A549 (cell line): ENCODE data around the gene WNT6. TPM values are rescaled to one million over a fixed set of nuclear protein-coding genes. Genes with fewer than 3 reads are reported as not detected.

Experiments
- ATAC-seq, 2 experiments: fragments of 200-7000 bp in 1 of 2; fragments of >200 bp in 1 of 2; cut with Nextera tagmentation in 1 of 2; cut with Tn5 transposase in 1 of 2; 3 replicates each; pipeline versions ENCODE4 v1.8.0 to v1.9.1; 2018 to 2020; ENCODE audit warnings: mild to moderate bottlenecking in 1 of 2, moderate library complexity in 1 of 2
- CTCF ChIA-PET: fragments of 300-600 bp; sonication (Branson Sonifier 250); formaldehyde crosslinking; extraction: SDS; loops from one replicate; lab custom pipeline; 2021; ENCODE audit warnings: antibody characterized with exemption, inconsistent platforms; lab: Yijun Ruan, JAX
- POLR2A ChIA-PET: fragments of 350-600 bp; formaldehyde crosslinking; extraction: SDS; loops from one replicate; lab custom pipeline; 2021; ENCODE audit warnings: antibody characterized with exemption, inconsistent platforms; lab: Yijun Ruan, JAX
- DNase-seq, 2 experiments: peaks; one replicate each; pipeline versions ENCODE4 v3.0.0 to v3.0.0-alpha.2; 2011 to 2016; ENCODE audit warnings: low read depth in 1 of 2, low spot score in 1 of 2
- FAIRE-seq: peaks from 2 replicates; lab custom pipeline; 2011; peaks lifted over from hg19 to GRCh38; lab: Jason Lieb, UNC
- H3K27ac ChIP-seq, 2 experiments: fragments of >200 bp; sonication (Bioruptor Twin); formaldehyde crosslinking; 3 replicates each; pipeline ENCODE4 v1.5.1; 2016 to 2017
- H3K4me1 ChIP-seq: fragments of >200 bp; sonication (Bioruptor Twin); formaldehyde crosslinking; 3 replicates; pipeline ENCODE4 v1.6.1; 2016
- H3K4me2 ChIP-seq: fragments of >200 bp; sonication (Bioruptor Twin); formaldehyde crosslinking; 3 replicates; pipeline ENCODE4 v1.6.1; 2016
- H3K4me3 ChIP-seq: fragments of >200 bp; sonication (Bioruptor Twin); formaldehyde crosslinking; 3 replicates; pipeline ENCODE4 v1.5.1; 2016
- H3K9me3 ChIP-seq: fragments of >200 bp; sonication (Bioruptor Twin); formaldehyde crosslinking; 3 replicates; pipeline ENCODE4 v1.6.1; 2016
- ATOH8 ChIP-seq: fragments of 250-450 bp; sonication (Bioruptor Pico); IDR thresholded peaks from 2 replicates; pipeline ENCODE4 v1.5.0; 2020; ENCODE audit warnings: low read depth, mild to moderate bottlenecking, moderate library complexity
- BCL3 ChIP-seq: fragments of >200 bp; sonication (Bioruptor Twin); formaldehyde crosslinking; IDR thresholded peaks from 3 replicates; pipeline ENCODE4 v1.6.1; 2016
- BHLHE40 ChIP-seq: IDR thresholded peaks from 2 replicates; pipeline ENCODE4 v1.6.1; 2012; ENCODE audit warnings: low read depth, low read length, inconsistent platforms
- CBX2 ChIP-seq: fragments of 200-600 bp; sonication (generic); IDR thresholded peaks from 2 replicates; pipeline ENCODE4 v1.6.1; 2016; ENCODE audit warnings: low read depth, mild to moderate bottlenecking, borderline replicate concordance
- CBX8 ChIP-seq: fragments of 200-600 bp; sonication (generic); IDR thresholded peaks from 2 replicates; pipeline ENCODE4 v1.6.1; 2016
- CHD4 ChIP-seq: fragments of 200-600 bp; sonication (generic); IDR thresholded peaks from 2 replicates; pipeline ENCODE4 v1.6.1; 2016; ENCODE audit warnings: antibody characterized with exemption, mild to moderate bottlenecking, borderline replicate concordance
- CTCF ChIP-seq: fragments of >200 bp; sonication (Bioruptor Twin); formaldehyde crosslinking; IDR thresholded peaks from 3 replicates; pipeline ENCODE4 v1.5.1; 2016
- E2F6 ChIP-seq: IDR thresholded peaks from 2 replicates; pipeline ENCODE4 v1.6.1; 2012; ENCODE audit warnings: low read depth, borderline replicate concordance
- EHF ChIP-seq: fragments of 250-450 bp; sonication (Bioruptor Pico); IDR thresholded peaks from 2 replicates; pipeline ENCODE4 v1.5.0; 2020; ENCODE audit warnings: mild to moderate bottlenecking
- EHMT2 ChIP-seq: fragments of 200-600 bp; sonication (generic); IDR thresholded peaks from 2 replicates; pipeline ENCODE4 v1.6.1; 2016; ENCODE audit warnings: antibody characterized with exemption, low read depth, mild to moderate bottlenecking, moderate library complexity
- EP300 ChIP-seq, 2 experiments: fragments of >200 bp; sonication (Bioruptor Twin); formaldehyde crosslinking; IDR thresholded peaks; 2 replicates in 1 of 2; 3 replicates in 1 of 2; pipeline ENCODE4 v1.6.1; 2016 to 2017
- ESRRA ChIP-seq: fragments of 150-350 bp; IDR thresholded peaks from 2 replicates; pipeline ENCODE4 v1.6.1; 2014; ENCODE audit warnings: mild to moderate bottlenecking, low read length, borderline replicate concordance
- GATA3 ChIP-seq: IDR thresholded peaks from 2 replicates; pipeline ENCODE4 v1.6.1; 2012; ENCODE audit warnings: borderline replicate concordance
- HES2 ChIP-seq: fragments of >200 bp; sonication (Bioruptor Twin); formaldehyde crosslinking; IDR thresholded peaks from 2 replicates; pipeline ENCODE4 v1.6.1; 2016
- HOXA7 ChIP-seq: fragments of 250-450 bp; sonication (Bioruptor Pico); IDR thresholded peaks from 2 replicates; pipeline ENCODE4 v1.5.0; 2020; ENCODE audit warnings: mild to moderate bottlenecking, moderate library complexity
- HOXB13 ChIP-seq: fragments of 250-450 bp; sonication (Bioruptor Pico); IDR thresholded peaks from 2 replicates; pipeline ENCODE4 v1.5.0; 2020; ENCODE audit warnings: low read depth, mild to moderate bottlenecking, moderate library complexity
- HOXB5 ChIP-seq: fragments of 250-450 bp; sonication (Bioruptor Pico); IDR thresholded peaks from 2 replicates; pipeline ENCODE4 v1.5.0; 2020; ENCODE audit warnings: mild to moderate bottlenecking, moderate library complexity
- KDM1A ChIP-seq: fragments of 200-600 bp; sonication (generic); IDR thresholded peaks from 2 replicates; pipeline ENCODE4 v1.6.1; 2016; ENCODE audit warnings: low read depth, mild to moderate bottlenecking
- MAFK ChIP-seq: fragments of 450-650 bp; IDR thresholded peaks from 2 replicates; pipeline ENCODE4 v1.6.1; 2014; ENCODE audit not compliant: partially characterized antibody
- MAZ ChIP-seq: fragments of 150-350 bp; IDR thresholded peaks from 2 replicates; pipeline ENCODE4 v1.6.1; 2014; ENCODE audit warnings: antibody characterized with exemption, low read depth, low read length, borderline replicate concordance
- NFE2L2 ChIP-seq: fragments of 150-350 bp; conservative IDR thresholded peaks from 2 replicates; pipeline ENCODE4 v1.6.1; 2014; ENCODE audit warnings: low read length
- PHF8 ChIP-seq: fragments of 200-600 bp; sonication (generic); IDR thresholded peaks from 2 replicates; pipeline ENCODE4 v1.6.1; 2016; ENCODE audit warnings: low read depth, mild to moderate bottlenecking, antibody characterized with exemption, moderate library complexity, borderline replicate concordance
- RCOR1 ChIP-seq: fragments of 150-350 bp; IDR thresholded peaks from 2 replicates; pipeline ENCODE4 v1.6.1; 2014; ENCODE audit warnings: antibody characterized with exemption, low read length, low read depth
- RNF2 ChIP-seq: fragments of 200-600 bp; sonication (generic); IDR thresholded peaks from 2 replicates; pipeline ENCODE4 v1.6.1; 2016; ENCODE audit warnings: low read depth, mild to moderate bottlenecking, antibody characterized with exemption, moderate library complexity, borderline replicate concordance
- TFCP2L1 ChIP-seq: fragments of 250-450 bp; sonication (Bioruptor Pico); IDR thresholded peaks from 2 replicates; pipeline ENCODE4 v1.5.0; 2021; ENCODE audit warnings: mild to moderate bottlenecking
- TP53 ChIP-seq: fragments of 250-450 bp; sonication (Bioruptor Pico); IDR thresholded peaks from 2 replicates; pipeline ENCODE4 v1.5.0; 2021; ENCODE audit warnings: mild to moderate bottlenecking, moderate library complexity
- ZC3H11A ChIP-seq: fragments of 450-650 bp; IDR thresholded peaks from 2 replicates; pipeline ENCODE4 v1.6.1; 2014; ENCODE audit warnings: antibody characterized with exemption, mild to moderate bottlenecking
- ZSCAN20 ChIP-seq: fragments of 250-450 bp; sonication (Bioruptor Pico); IDR thresholded peaks from 2 replicates; pipeline ENCODE4 v1.8.0; 2022; ENCODE audit warnings: mild to moderate bottlenecking, moderate library complexity
- WGBS: methylation state at CpG from one replicate; pipeline ENCODE4 v1.1.6; 2017; ENCODE audit errors: missing lambda C conversion rate; 5-methylcytosine and 5-hydroxymethylcytosine counted together
- polyA plus RNA-seq, 4 experiments: library from polyadenylated mRNA; depleted of rRNA in 3 of 4; stranded (reverse); fragments of >200 nt; fragmentation: RNase III in 1 of 4; extraction: RNeasy Plus Mini Kit Qiagen cat#74134 plus additional on column Dnase treatment in 1 of 4; gene quantifications; 2 replicates in 3 of 4; 3 replicates in 1 of 4; pipeline ENCODE4 v1.2.3, GENCODE V29; 2011 to 2017
- TF ChIP-seq, protein P1 (sequence below): IDR thresholded peaks from 2 replicates; pipeline ENCODE4 v1.6.1; 2012
- TF ChIP-seq, protein P2 (sequence below): fragments of 250-450 bp; sonication (Bioruptor Pico); IDR thresholded peaks from 2 replicates; pipeline ENCODE4 v1.5.0; 2021; ENCODE audit warnings: mild to moderate bottlenecking, moderate library complexity, borderline replicate concordance

The WNT6 gene
- polyA plus RNA-seq, 2 of the 4 experiments (the other 2 are of a cell fraction) = 0.06 to 0.10 TPM

DNA sequence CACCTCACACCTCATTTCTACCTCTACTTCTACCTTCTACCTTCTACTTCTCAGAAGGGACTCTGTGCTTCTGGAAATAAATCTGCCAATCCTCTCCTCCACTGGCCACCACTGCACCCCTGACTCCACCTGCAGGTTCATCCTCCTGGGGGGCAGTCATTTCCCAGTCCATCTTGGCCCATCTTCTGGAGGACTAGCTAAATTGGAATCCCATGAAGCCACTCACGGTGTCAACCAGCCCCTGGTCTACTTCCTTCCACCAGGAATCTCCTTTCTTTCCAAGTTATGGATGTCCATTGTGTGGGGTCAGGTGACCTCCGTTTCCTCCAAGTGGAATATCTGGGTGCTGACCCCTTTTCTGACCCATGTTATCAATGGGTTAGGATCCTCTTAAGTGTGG, 24.9 kb downstream of the WNT6 start:
- POLR2A ChIA-PET = no interaction called here
- no peak for DNase-seq
- CTCF ChIA-PET = interaction anchor here (1.2 to 23.0 kb wide), 3 partner anchors 6 to 118 kb away, joined by 3 to 665 read pairs (median 665); partner anchors contain the start of gene WNT10A
- no peak overlapping the region for H3K4me3 ChIP-seq
- no peak for TF ChIP-seq PHF8
- TF ChIP-seq TFCP2L1 = no peak
- no peak for TF ChIP-seq NFE2L2
- TF ChIP-seq EHMT2 = no peak
- no peak for TF ChIP-seq EP300 (IDR thresholded peaks at IDR 0.05)
- TF ChIP-seq CHD4 = no peak
- no peak for TF ChIP-seq CBX2
- TF ChIP-seq HOXA7 = no peak
- no peak for TF ChIP-seq HES2
- TF ChIP-seq EHF (CRISPR knock-in tag) = no peak
- no peak for TF ChIP-seq GATA3
- no peak for TF ChIP-seq HOXB13 (CRISPR knock-in tag)
- no peak for TF ChIP-seq ESRRA
- TF ChIP-seq TP53 (CRISPR knock-in tag) = no peak
- no peak for TF ChIP-seq BCL3
- no peak for TF ChIP-seq CTCF
- H3K9me3 ChIP-seq = no peaks in the 10 kb centered on the region
- H3K4me1 ChIP-seq = peaks cover 4% of the 10 kb centered on the region; the same call in 1 of the 3 replicates
- no peak overlapping the region for H3K4me2 ChIP-seq
- no peak for FAIRE-seq
- no peak overlapping the region for H3K27ac ChIP-seq
- ATAC-seq = no peak
- WGBS = 50% methylated on average over 2 of the region's 2 CpGs

DNA sequence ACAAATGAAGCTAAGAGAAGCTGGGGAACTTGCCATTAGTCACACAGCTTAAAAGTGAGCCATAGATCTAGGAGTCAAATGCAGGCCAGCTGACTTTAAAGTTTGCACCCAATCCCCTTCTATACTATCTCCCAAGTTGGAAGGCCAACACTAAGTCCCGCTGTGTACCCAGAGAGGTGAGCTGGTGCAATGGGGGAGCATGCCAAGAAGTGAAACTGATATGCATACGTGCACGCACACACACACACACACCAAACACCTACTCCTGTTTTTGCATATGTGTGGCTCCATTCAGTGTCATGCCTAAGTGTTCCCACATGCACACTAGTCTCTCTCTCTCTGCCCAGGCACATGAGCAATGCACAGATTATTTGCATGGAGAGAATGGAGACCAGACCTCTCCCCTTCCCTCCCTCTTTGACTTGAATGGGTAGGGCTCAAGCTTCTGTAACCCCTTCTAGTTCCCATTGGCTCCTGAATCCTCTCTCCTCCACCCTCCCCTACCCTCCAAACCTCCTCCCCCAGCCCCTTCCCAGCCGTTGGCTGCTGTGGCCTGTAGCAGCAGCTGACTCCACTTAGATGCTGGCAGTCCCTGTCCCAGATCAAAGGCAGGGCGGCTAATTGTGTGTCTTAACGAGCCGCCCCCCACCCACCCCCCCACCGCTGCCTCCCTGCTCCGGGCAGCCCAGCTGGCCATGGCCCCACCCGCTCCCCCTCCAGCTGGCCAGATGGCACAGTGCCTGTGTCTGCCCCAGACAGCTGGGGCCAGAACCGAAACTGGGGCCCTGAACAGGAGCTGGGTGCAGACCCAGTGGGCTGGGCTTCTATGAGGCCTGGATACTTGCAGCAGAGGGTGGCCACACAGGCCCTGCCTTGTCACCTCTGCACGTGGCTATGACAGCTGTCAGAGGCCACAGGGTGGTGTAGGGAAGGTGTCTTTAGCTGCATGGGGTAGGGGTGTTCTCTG, 26.7 kb downstream of the WNT6 start:
- H3K4me2 ChIP-seq = no peak overlapping the region
- TF ChIP-seq RCOR1 (no peak), HOXB5 (CRISPR knock-in tag) (no peak), BHLHE40 (no peak), TFCP2L1 (no peak), ZSCAN20 (CRISPR knock-in tag) (no peak), KDM1A (no peak), MAZ (no peak), RNF2 (no peak), CBX8 (no peak), ZC3H11A (no peak), E2F6 (no peak), ATOH8 (CRISPR knock-in tag) (no peak), MAFK (no peak)
- TF ChIP-seq, protein P1, sequence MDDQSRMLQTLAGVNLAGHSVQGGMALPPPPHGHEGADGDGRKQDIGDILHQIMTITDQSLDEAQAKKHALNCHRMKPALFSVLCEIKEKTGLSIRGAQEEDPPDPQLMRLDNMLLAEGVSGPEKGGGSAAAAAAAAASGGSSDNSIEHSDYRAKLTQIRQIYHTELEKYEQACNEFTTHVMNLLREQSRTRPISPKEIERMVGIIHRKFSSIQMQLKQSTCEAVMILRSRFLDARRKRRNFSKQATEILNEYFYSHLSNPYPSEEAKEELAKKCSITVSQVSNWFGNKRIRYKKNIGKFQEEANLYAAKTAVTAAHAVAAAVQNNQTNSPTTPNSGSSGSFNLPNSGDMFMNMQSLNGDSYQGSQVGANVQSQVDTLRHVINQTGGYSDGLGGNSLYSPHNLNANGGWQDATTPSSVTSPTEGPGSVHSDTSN = no peak
- TF ChIP-seq, protein P2, sequence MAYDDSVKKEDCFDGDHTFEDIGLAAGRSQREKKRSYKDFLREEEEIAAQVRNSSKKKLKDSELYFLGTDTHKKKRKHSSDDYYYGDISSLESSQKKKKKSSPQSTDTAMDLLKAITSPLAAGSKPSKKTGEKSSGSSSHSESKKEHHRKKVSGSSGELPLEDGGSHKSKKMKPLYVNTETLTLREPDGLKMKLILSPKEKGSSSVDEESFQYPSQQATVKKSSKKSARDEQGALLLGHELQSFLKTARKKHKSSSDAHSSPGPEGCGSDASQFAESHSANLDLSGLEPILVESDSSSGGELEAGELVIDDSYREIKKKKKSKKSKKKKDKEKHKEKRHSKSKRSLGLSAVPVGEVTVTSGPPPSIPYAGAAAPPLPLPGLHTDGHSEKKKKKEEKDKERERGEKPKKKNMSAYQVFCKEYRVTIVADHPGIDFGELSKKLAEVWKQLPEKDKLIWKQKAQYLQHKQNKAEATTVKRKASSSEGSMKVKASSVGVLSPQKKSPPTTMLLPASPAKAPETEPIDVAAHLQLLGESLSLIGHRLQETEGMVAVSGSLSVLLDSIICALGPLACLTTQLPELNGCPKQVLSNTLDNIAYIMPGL (CRISPR knock-in tag) = no peak
- TF ChIP-seq, all 56 proteins: peak for 0
- 76% methylated on average over 5 of the region's 12 CpGs for WGBS
- no peak overlapping the region for H3K4me3 ChIP-seq
- FAIRE-seq (no peak), DNase-seq (no peak), ATAC-seq (no peak)
- no peaks in the 10 kb centered on the region for H3K4me1 ChIP-seq
- ChIA-PET CTCF (interaction anchor here (0.6 to 23.0 kb wide), 9 partner anchors 7 to 268 kb away, joined by 3 to 665 read pairs (median 4); partner anchors contain the start of genes WNT10A and WNT6), POLR2A (no interaction called here)
- H3K9me3 ChIP-seq = no peaks in the 10 kb centered on the region
- H3K27ac ChIP-seq = no peak overlapping the region
